Common myeloid progenitor, CD34-positive (primary cell): ENCODE results near the gene ACOT7.

ENCODE experiments used
- CTCF ChIA-PET: fragments of 350-600 bp; sonication (Branson Sonifier 250); formaldehyde crosslinking; loops from one replicate; lab custom pipeline; 2021; ENCODE audit warnings: antibody characterized with exemption; lab: Charles Lee
- POLR2A ChIA-PET: fragments of 350-600 bp; sonication (Branson Sonifier 250); formaldehyde crosslinking; loops from one replicate; lab custom pipeline; 2021; ENCODE audit warnings: antibody characterized with exemption; lab: Charles Lee
- DNase-seq, 3 donors: peaks; one replicate each; pipeline versions ENCODE4 v3.0.0 to v3.0.0-alpha.2; 2013
- H3K27ac ChIP-seq, 2 experiments: 1 replicate in 1 of 2; 2 replicates in 1 of 2; pipeline ENCODE4 v1.7.0; 2013; ENCODE audit warnings: inconsistent platforms in 2 of 2, low read length in 2 of 2, mild to moderate bottlenecking in 2 of 2, low read depth in 1 of 2, moderate library complexity in 1 of 2; ENCODE audit not compliant: severe bottlenecking in 2 of 2, insufficient read depth in 1 of 2, poor library complexity in 1 of 2
- H3K27me3 ChIP-seq, 5 experiments: replicated peaks in 2 of 5; 1 replicate in 3 of 5; 2 replicates in 2 of 5; pipeline versions ENCODE4 v1.6.1 to v1.7.0; 2013; ENCODE audit warnings: low read length in 4 of 5, mild to moderate bottlenecking in 2 of 5, moderate library complexity in 2 of 5, inconsistent platforms in 1 of 5; ENCODE audit not compliant: insufficient read depth in 5 of 5, control insufficient read depth in 4 of 5
- H3K36me3 ChIP-seq, 4 experiments: 1 replicate in 2 of 4; 2 replicates in 2 of 4; pipeline versions ENCODE4 v1.6.1 to v1.7.0; 2013; ENCODE audit warnings: low read length in 3 of 4, control low read depth in 1 of 4, mild to moderate bottlenecking in 1 of 4; ENCODE audit not compliant: control insufficient read depth in 4 of 4, insufficient read depth in 4 of 4
- H3K4me1 ChIP-seq, 4 experiments: 1 replicate in 3 of 4; 2 replicates in 1 of 4; pipeline versions ENCODE4 v1.6.1 to v1.7.1; 2013; ENCODE audit warnings: low read length in 3 of 4, mild to moderate bottlenecking in 3 of 4, control low read depth in 1 of 4, inconsistent platforms in 1 of 4, moderate library complexity in 1 of 4; ENCODE audit not compliant: control insufficient read depth in 4 of 4, insufficient read depth in 4 of 4; ENCODE audit errors: control extremely low read depth in 1 of 4
- H3K4me3 ChIP-seq, 7 experiments: 1 replicate in 4 of 7; 2 replicates in 3 of 7; pipeline versions ENCODE4 v1.5.1 to v1.7.0; 2013; ENCODE audit warnings: mild to moderate bottlenecking in 7 of 7, low read length in 6 of 7, moderate library complexity in 6 of 7, inconsistent platforms in 2 of 7, low read depth in 2 of 7, control low read depth in 1 of 7; ENCODE audit not compliant: insufficient read depth in 4 of 7, control insufficient read depth in 1 of 7; ENCODE audit errors: extremely low read depth in 1 of 7
- H3K9me3 ChIP-seq, 5 experiments: 1 replicate in 4 of 5; 2 replicates in 1 of 5; pipeline versions ENCODE4 v1.6.1 to v1.7.1; 2013; ENCODE audit warnings: low read length in 4 of 5, mild to moderate bottlenecking in 2 of 5, inconsistent platforms in 1 of 5, low read depth in 1 of 5, moderate library complexity in 1 of 5; ENCODE audit not compliant: control insufficient read depth in 4 of 5, insufficient read depth in 2 of 5; ENCODE audit errors: control extremely low read depth in 1 of 5
- WGBS: methylation state at CpG from one replicate; pipeline ENCODE4 v1.1.5; 2013; ENCODE audit not compliant: insufficient coverage; 5-methylcytosine and 5-hydroxymethylcytosine counted together

ACOT7 gene

GRCh38 chr1:6275826-6276782 lies 117.5 kb downstream of the ACOT7 start:
- Histone ChIP-seq H3K4me3 (no peak overlapping the region), H3K36me3 (peaks cover 0 to 11% (median under 1%) of the 10 kb centered on the region in 4 experiments), H3K27ac (no peak overlapping the region), H3K9me3 (no peaks in the 10 kb centered on the region), H3K27me3 (no peaks in the 10 kb centered on the region), H3K4me1 (no peaks in the 10 kb centered on the region)
- CTCF ChIA-PET, result interaction anchor here (0.7 to 1.5 kb wide), 3 partner anchors 10 to 29 kb away, joined by 3 to 5 read pairs (median 3); no protein-coding TSS in a partner anchor
- POLR2A ChIA-PET, result no interaction called here
- WGBS, result 94% methylated on average over 33 of the region's 35 CpGs
- no peak for DNase-seq

GRCh38 chr1:6274622-6275139 lies 118.9 kb downstream of the ACOT7 start:
- H3K4me3 ChIP-seq, result no peak overlapping the region
- no peaks in the 10 kb centered on the region for H3K27me3 ChIP-seq
- no peaks in the 10 kb centered on the region for H3K9me3 ChIP-seq
- H3K36me3 ChIP-seq, result peaks cover 0 to 7% (median under 1%) of the 10 kb centered on the region in 4 experiments
- H3K27ac ChIP-seq, result no peak overlapping the region
- no peak for DNase-seq
- WGBS, result 95% methylated on average over 11 of the region's 16 CpGs
- ChIA-PET CTCF (interaction anchor here (1.4 kb wide), 1 partner anchor 10 kb away, joined by 3 read pairs; no protein-coding TSS in a partner anchor), POLR2A (no interaction called here)
- no peaks in the 10 kb centered on the region for H3K4me1 ChIP-seq

- ChIA-PET POLR2A (no interaction called here), CTCF (interaction anchor here (1.4 kb wide), 1 partner anchor 10 kb away, joined by 3 read pairs; no protein-coding TSS in a partner anchor)
- no peak overlapping the region for H3K27ac ChIP-seq
- no peak overlapping the region for H3K4me3 ChIP-seq
- 97% methylated on average over 11 of the region's 11 CpGs for WGBS
- DNase-seq, result no peak
- H3K9me3 ChIP-seq, result no peaks in the 10 kb centered on the region
- H3K27me3 ChIP-seq, result no peaks in the 10 kb centered on the region
- H3K36me3 ChIP-seq, result peaks cover 0 to 7% (median 0%) of the 10 kb centered on the region in 4 experiments
- no peaks in the 10 kb centered on the region for H3K4me1 ChIP-seq
Observed at GRCh38 chr1:6274102-6274501, 119.5 kb downstream of the ACOT7 start.

DNA sequence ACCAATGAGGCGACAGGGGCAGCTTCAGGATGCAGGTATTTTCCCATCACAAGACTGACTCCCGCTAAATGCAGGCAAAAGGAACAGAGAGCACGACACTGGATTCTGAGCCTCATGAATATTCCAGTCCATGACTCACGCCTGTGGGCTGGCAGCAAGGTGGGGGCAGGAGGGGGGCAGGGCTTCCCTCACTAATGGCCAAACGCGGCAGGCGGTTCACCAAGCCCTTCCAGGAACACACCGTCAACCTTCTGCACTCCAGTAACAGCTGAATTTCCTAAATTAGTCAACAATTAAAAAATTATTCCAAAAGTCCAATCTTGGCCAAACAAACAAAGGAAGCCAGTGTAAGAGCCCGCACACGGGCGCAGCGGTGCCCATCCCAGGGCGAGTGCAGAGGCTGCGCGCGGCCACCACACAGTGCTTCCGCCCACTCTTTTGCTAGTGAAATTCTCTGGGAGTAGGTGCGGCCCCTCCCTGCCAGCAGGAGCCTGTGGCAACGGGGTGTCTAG lies 120.1 kb downstream of the ACOT7 start:
- Histone ChIP-seq H3K27me3 (no peaks in the 10 kb centered on the region), H3K27ac (no peak overlapping the region), H3K4me3 (no peak overlapping the region), H3K36me3 (peaks cover 0 to 7% (median 0%) of the 10 kb centered on the region in 4 experiments), H3K4me1 (no peaks in the 10 kb centered on the region), H3K9me3 (no peaks in the 10 kb centered on the region)
- POLR2A ChIA-PET, result no interaction called here
- no peak for DNase-seq
- CTCF ChIA-PET, result interaction anchor here (1.4 kb wide), 1 partner anchor 9 kb away, joined by 3 read pairs; no protein-coding TSS in a partner anchor
- WGBS, result 98% methylated on average over 19 of the region's 19 CpGs

GRCh38 chr1:6272868-6273267 lies 120.7 kb downstream of the ACOT7 start:
- Histone ChIP-seq H3K27me3 (no peaks in the 10 kb centered on the region), H3K9me3 (no peaks in the 10 kb centered on the region), H3K27ac (no peak overlapping the region), H3K36me3 (peaks cover 0 to 7% (median 0%) of the 10 kb centered on the region in 4 experiments), H3K4me1 (no peaks in the 10 kb centered on the region), H3K4me3 (no peak overlapping the region)
- ChIA-PET POLR2A (no interaction called here), CTCF (no interaction called here)
- no peak for DNase-seq
- WGBS, result 100% methylated on average over 5 of the region's 6 CpGs

DNA sequence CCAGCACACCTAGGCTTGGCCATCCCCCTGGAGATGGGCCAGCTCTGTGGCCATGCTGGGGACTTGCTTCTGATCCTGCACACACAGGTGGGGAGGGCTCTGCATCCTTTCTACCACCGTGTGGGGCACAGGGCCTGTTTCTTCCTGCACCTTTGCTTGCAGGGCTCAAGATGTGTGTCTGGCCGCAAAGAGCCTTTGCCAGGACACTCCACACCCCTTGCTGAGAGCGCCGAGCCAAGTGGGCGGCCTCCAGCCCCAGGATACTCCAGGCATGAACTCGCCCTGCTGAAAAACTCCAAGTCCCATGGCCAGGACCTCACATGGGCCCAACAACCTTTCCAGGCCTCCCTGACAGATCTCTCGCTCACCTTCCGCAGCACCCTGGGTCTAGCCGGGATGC lies 121.1 kb downstream of the ACOT7 start:
- ChIA-PET POLR2A (no interaction called here), CTCF (no interaction called here)
- Histone ChIP-seq H3K4me1 (no peaks in the 10 kb centered on the region), H3K27ac (no peak overlapping the region), H3K4me3 (no peak overlapping the region), H3K36me3 (peaks cover 0 to 7% (median 0%) of the 10 kb centered on the region in 4 experiments), H3K9me3 (no peaks in the 10 kb centered on the region), H3K27me3 (no peaks in the 10 kb centered on the region)
- WGBS, result 96% methylated on average over 6 of the region's 9 CpGs
- no peak for DNase-seq
